ENCODE data around the gene TENM3.

DNA sequence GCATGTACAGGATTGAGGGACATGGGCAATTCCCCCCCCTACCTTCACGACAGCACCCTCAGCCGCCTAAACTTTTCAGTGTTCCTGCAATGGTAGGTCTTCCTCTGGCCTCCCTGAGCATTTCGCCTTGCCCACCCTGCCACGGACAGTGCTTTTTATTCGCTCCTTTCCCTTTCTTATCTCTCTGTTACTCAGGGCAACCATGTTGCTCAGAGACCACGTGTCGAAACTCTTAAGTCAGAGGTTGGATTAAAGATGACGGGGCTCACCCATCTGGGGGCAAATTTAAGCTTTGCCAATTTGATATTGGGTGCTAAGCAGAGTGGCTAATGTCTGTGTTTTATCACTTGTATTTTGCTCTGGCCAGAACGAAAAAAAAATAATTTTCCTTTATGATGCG, 20.4 kb downstream of the TENM3 start:
- TF ChIP-seq, protein P1, sequence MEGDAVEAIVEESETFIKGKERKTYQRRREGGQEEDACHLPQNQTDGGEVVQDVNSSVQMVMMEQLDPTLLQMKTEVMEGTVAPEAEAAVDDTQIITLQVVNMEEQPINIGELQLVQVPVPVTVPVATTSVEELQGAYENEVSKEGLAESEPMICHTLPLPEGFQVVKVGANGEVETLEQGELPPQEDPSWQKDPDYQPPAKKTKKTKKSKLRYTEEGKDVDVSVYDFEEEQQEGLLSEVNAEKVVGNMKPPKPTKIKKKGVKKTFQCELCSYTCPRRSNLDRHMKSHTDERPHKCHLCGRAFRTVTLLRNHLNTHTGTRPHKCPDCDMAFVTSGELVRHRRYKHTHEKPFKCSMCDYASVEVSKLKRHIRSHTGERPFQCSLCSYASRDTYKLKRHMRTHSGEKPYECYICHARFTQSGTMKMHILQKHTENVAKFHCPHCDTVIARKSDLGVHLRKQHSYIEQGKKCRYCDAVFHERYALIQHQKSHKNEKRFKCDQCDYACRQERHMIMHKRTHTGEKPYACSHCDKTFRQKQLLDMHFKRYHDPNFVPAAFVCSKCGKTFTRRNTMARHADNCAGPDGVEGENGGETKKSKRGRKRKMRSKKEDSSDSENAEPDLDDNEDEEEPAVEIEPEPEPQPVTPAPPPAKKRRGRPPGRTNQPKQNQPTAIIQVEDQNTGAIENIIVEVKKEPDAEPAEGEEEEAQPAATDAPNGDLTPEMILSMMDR (IDR thresholded peaks at IDR 0.05): no peak
- no peak for TF ChIP-seq POLR2A (IDR thresholded peaks at IDR 0.05)

Measured in esophagus squamous epithelium (tissue), 4 donors.